NCI-H774 (cell line): ENCODE measurements around the gene GPR160.
"Not testable (repeated sequence)": the region's sequence is repeated elsewhere in the genome, so short reads cannot be mapped to it uniquely, and the experiment has no call there.

ENCODE experiments used
- DNase-seq: peaks from one replicate; lab custom pipeline; 2025; lab: John Stamatoyannopoulos, UW

GPR160 gene

DNA sequence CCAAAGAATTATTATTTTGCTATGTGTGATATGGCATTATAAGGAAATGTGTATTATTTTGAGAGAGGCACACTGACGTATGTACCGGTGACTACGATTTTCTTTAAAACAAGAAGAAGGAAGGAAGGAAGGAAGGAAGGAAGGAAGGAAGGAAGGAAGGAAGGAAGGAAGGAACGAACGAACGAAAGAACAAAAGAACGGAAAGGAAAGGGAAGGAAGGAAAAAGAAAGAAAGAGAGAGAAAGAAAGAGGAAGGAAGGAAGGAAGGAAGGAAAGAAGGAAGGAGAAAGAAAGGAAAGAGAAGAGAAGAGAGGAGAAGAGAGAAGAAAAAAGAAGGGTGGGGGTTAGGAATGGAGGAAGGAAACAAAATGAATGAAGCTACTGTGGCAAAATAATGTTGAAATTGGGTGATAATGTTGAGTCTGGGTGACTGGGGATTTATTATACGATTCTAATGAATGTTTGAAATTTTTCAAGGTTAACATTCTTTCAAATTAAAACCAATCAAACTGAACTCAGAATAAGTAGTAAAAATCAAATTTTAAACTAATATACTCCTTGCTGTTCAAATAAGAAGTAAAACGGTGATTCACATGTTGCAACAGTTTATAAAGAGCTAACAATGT, 73.5 kb downstream of the GPR160 start:
- no peak for DNase-seq

DNA sequence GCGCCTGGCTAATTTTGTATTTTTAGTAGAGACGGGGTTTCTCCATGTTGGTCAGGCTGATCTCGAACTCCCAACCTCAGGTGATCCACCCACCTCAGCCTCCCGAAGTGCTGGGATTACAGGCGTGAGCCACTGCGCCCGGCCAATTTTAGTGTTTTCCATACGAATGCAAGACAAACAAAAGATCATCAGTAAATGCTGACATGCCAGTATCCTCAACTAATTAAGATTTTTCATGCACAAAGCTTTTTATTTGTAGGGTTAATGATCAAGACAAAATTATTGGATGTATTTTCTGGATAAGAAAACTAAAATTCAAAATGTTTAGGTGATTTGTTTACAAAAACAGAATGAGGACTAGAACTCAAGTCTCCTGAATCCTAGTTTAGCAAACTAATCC, 76.4 kb downstream of the GPR160 start:
- DNase-seq: not testable (repeated sequence)

DNA sequence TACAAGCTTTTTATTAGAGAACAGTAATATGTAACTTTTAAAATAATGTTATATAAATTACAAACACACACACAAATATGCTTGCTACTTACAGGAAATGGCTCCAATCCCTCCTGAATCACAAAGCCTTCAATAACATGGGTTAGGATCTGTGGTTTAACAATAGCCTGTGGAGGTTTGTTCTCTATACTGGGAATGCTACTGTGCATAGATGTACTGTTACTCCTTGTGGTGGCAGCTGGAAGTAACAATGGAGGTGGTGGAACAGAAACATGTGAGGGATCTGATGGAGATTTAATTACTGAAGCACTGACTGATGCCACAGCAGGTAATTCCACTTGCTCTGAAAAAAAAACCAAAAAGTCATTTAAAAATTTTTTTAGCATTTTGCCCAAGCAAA, 79.3 kb downstream of the GPR160 start:
- no peak for DNase-seq

DNA sequence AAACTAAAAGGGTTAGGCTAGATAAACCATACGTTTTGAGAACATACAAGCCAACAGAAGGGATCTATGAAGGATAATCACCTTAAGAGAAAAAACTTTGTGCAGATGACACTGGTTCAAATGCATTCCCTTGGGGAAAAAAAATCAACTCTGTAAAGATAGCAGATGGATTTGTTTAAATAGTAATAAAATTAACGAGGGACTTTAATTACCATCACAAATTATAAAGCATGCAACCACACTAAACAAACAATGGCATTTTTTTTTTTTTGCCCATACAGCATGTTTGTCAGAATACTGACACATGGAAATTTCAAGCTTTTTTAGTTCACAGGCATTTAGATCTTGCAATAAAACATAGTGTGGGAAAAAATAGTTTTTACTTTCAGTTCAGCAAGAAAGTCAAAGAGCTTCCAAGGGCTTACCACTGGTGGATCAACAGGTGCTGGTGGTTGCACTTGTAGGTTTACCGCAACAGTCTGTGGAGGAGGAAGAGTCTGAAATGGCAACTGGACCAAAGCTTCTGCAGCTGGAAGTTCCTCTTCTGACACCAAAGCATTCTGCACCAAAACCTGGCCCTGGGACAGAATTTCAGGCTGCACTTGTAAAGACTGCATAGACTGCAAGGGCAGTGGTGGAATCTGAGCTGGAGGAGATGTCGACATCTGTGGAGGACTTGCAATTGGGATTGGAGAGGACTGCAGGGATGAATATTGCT, 90.6 kb downstream of the GPR160 start:
- no peak for DNase-seq

DNA sequence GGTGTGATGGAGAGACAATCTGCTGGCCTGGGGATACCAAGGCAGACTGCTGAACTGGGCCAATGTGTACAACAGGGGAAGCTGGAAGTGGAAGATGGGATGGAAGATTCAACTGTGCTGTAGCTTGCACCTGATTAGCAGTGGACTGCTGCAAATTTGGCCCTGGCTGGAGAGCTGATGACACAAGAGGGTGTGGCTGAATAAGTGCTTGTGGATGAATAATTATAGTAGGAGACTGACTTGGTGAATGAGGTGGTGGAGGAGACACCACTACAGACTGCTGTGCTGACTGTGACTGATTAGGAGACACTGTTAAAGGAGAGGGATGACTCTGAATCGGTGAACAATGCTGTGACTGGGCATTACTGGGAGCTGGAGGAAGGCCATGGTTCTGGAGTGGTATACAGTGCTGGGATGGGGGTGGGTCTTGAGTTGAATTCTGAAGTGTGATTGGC, 91.2 kb downstream of the GPR160 start:
- no peak for DNase-seq

DNA sequence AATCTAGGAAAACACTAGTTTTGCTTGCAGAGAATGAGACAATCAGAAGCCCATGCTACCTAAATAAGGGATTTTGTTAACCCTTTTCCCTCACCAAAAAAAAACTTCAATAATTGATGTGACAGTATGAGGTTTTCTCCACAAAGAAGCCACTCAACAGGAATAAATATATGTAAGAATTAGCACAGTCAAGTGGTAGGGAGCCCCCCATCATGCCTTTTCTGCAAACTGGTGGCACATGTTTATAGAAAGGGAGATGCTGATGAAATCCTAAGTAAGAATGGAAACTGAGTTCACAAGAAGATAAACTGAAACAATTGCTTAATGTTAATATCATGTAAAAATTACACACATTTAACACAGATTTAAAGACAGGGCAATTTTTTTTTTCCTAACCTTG, 92.7 kb downstream of the GPR160 start:
- DNase-seq: no peak

DNA sequence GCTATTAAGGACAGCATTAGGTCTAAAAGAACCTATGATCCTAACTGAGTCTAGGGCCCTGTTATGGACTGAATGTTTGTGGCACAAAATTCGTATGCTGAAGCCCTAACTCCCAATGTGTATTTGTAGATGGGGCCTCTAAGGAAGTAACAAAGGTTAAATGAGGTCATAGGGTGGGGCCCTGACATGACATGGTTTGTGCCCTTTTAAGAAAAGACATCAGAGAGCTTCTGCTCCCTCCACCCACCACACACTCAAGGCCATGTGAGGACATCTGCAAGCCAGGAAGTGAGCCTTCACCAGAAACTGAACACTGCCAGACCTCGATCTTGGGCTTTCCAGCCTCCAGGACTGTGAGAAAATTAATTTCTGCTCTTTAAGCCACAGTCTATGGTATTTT, 94.5 kb downstream of the GPR160 start:
- no peak for DNase-seq
